Activated naive CD8-positive, alpha-beta T cell treated with anti-CD3 and anti-CD28 coated beads, Interleukin-2, amount 50 U/mL, for 16 hours (primary cell): ENCODE data around the gene LARP1.
"Not testable (repeated sequence)": the region's sequence is repeated elsewhere in the genome, so short reads cannot be mapped to it uniquely, and the experiment has no call there.

ENCODE experiments used
- DNase-seq: peaks from one replicate; pipeline ENCODE4 v3.0.0-alpha.2; 2020; ENCODE audit warnings: low read depth, low spot score

The LARP1 gene

GRCh38 chr5:154734370-154735248 lies 20.6 kb upstream of the LARP1 start:
- no peak for DNase-seq

GRCh38 chr5:154735362-154735761 lies 19.8 kb upstream of the LARP1 start:
- not testable (repeated sequence) for DNase-seq

- not testable (repeated sequence) for DNase-seq
Measured at GRCh38 chr5:154736372-154736771, 18.8 kb upstream of the LARP1 start.

GRCh38 chr5:154737667-154738320 lies 17.4 kb upstream of the LARP1 start:
- no peak for DNase-seq

- no peak for DNase-seq
Measured at GRCh38 chr5:154740483-154740882, 14.7 kb upstream of the LARP1 start.

GRCh38 chr5:154740957-154741356 lies 14.2 kb upstream of the LARP1 start:
- no peak for DNase-seq

- DNase-seq = no peak
Measured at GRCh38 chr5:154741415-154741814, 13.8 kb upstream of the LARP1 start.

GRCh38 chr5:154743812-154744211 lies 11.4 kb upstream of the LARP1 start:
- no peak for DNase-seq

- no peak for DNase-seq
Measured at GRCh38 chr5:154745349-154745748, 9.8 kb upstream of the LARP1 start.

- no peak for DNase-seq
Measured at GRCh38 chr5:154749491-154749890, 5.7 kb upstream of the LARP1 start.

GRCh38 chr5:154750641-154751040 lies 4.5 kb upstream of the LARP1 start:
- not testable (repeated sequence) for DNase-seq

GRCh38 chr5:154751854-154752253 lies 3.3 kb upstream of the LARP1 start:
- DNase-seq = no peak

- no peak for DNase-seq
Measured at GRCh38 chr5:154753792-154754191, 1.4 kb upstream of the LARP1 start.

GRCh38 chr5:154754460-154755360 lies 467 bp upstream of the LARP1 start:
- peak; percentile 100 for DNase-seq

- DNase-seq = no peak
Measured at GRCh38 chr5:154756009-154756867, 1.1 kb downstream of the LARP1 start.

- DNase-seq = peak; percentile 28
Measured at GRCh38 chr5:154756868-154757813, 2.0 kb downstream of the LARP1 start.

- DNase-seq = no peak
Measured at GRCh38 chr5:154757814-154758406, 2.7 kb downstream of the LARP1 start.

GRCh38 chr5:154758493-154758892 lies 3.3 kb downstream of the LARP1 start:
- no peak for DNase-seq

GRCh38 chr5:154758977-154759376 lies 3.8 kb downstream of the LARP1 start:
- DNase-seq = no peak
